ENCODE results near the gene MRPL39.

MRPL39 gene

DNA sequence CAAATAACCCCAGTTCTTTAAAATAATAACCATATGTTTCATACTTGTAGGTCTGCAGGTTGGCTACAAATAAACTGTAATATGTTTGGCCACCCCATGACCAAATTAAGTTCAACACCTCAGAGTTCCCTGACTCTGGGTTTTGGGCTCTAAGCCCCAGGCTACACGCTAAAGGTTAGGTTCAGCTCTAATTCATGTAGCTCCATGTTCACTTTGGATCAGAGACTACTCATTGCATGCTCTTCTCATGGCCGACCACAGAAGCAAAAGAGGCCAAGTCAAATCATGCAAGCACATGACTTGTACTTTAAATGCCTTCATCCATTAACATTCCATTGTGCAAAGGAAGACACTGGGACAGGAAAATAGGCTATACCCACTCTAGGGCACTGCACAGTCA, 66.2 kb downstream of the MRPL39 start:
- no peak for DNase-seq (ENCODE audit: low read depth in 2 of 2, low spot score in 1 of 2)

DNA sequence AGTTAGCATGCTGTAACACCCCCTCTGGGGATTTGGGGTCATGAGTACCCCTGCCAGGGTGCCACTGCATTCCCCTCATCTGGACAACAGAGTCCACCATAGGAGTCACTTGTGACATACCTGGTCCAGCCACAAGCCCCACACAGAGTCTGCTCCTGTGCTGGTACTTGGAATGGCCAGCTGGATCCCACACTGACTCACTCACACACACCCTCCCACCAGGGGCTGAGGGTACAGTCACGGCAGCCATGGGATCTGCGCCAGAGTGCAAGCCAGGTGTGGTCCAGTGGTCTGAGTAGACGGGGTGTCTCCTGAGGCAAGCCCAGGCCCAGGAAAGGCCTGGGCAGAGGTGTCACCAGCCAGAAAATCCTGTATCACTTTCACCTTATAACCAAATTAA, 67.7 kb downstream of the MRPL39 start:
- no peak for DNase-seq (ENCODE audit: low read depth in 2 of 2, low spot score in 1 of 2)

DNA sequence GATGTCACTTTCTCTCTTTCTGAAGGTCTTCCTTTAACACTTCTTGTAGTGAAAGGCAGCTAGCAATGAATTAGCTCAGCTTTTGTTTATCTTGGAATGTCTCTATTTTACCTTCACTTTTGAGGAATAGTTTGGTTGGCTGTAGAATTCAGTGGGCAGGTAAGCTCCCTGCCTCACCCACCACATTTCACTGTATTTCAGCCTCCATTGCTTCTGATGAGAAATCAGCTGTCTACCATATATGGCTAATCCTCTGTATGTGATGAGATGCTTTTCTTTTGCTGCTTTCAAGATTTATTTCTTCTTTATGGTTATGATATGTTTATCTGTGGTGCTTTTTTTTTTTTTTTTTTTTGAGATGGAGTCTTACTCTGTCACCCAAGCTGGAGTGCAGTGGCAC, 70.1 kb downstream of the MRPL39 start:
- no peak for DNase-seq (ENCODE audit: low read depth in 2 of 2, low spot score in 1 of 2)

DNA sequence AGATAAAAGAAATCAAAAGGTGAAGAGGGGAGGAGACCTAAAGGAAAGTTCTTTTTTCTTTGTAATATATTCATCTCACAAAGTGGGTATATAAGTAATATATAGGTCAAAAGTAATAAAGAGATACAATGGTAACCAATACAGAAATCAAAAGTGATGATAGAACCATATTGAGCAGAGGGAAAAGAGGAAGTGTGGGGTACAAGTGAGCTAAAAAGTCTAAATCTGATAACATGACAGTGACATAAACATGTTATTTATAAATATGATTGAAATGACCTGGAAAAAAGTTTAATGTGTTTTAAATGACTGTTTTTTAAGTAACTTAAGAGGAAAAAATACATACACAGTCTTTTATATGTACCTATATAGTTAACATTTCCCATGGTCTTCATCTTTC, 70.5 kb downstream of the MRPL39 start:
- DNase-seq (ENCODE audit: low read depth in 2 of 2, low spot score in 1 of 2) = no peak

DNA sequence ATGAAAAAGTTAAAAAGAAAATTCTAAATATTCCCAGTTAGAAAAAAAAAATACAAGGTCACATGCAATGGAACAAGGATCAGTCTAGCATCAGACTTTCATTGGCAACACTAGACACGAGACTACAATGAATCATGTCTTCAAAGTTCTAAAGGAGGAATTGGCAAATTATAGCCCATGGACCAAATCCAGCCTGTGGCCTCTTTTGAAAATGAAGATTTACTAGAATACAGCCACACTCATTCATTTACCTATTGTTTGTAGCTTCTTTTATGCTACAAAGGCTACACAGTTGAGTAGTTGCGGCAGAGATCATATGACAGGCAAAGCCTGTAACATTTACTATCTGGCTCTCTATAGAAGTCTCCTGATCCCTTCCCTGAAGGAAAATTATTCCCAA, 71.4 kb downstream of the MRPL39 start:
- DNase-seq (ENCODE audit: low read depth in 2 of 2, low spot score in 1 of 2) = no peak
